ENCODE results near the gene NOTCH1. TPM values are rescaled to one million over a fixed set of nuclear protein-coding genes. Genes with fewer than 3 reads are reported as not detected.

The NOTCH1 gene
- total RNA-seq, 3 donors from 2014 or later = 12.6 to 33.8 (median 21.1) TPM

DNA sequence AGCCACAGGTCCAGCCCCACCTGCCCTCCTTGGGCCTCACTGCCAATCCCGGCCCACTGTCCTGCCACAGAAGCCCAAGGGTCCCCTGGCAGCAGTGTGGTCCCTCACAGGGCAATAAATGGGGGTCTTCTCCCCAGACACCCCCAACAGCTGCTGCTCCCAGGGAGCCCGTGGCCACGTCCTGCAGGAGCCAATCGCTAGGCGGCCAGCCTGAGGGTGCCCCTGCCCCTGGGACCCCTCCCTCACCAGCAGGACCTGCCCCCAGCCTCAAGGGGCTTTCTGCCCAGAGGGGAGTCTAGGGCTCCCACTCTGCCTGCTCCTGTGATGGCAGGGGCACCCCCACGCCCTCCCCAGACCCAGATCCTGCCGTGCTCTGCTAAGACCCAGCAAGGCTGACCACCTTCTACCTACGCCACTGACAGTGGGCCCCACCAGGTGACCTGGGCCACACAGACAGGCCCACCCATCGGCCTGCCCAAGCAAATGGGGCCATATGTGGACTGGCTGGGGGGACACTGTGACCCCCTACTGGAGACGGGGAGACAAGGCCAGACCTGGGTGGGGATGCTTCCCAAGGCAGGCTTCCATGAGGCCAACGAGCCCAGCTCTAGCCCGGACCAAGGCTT lies 17.0 kb downstream of the NOTCH1 start:
- H3K27ac ChIP-seq = peak overlapping the region in 1 of 2 donors; percentile 43
- no peaks in the 10 kb centered on the region for H3K9me3 ChIP-seq
- intact Hi-C loops (cut with DNase I; ENCODE audit: low total_unique reads) = loop anchor here (1.0 kb wide), 1 partner anchor 43 kb away; no protein-coding TSS in a partner anchor
- no peaks in the 10 kb centered on the region for H3K36me3 ChIP-seq
- no peak for DNase-seq (ENCODE audit: low spot score in 2 of 2)
- TF ChIP-seq POLR2AphosphoS5 (IDR thresholded peaks at IDR 0.05) (no peak), POLR2A (IDR thresholded peaks at IDR 0.05) (no peak)
- TF ChIP-seq, protein P1, sequence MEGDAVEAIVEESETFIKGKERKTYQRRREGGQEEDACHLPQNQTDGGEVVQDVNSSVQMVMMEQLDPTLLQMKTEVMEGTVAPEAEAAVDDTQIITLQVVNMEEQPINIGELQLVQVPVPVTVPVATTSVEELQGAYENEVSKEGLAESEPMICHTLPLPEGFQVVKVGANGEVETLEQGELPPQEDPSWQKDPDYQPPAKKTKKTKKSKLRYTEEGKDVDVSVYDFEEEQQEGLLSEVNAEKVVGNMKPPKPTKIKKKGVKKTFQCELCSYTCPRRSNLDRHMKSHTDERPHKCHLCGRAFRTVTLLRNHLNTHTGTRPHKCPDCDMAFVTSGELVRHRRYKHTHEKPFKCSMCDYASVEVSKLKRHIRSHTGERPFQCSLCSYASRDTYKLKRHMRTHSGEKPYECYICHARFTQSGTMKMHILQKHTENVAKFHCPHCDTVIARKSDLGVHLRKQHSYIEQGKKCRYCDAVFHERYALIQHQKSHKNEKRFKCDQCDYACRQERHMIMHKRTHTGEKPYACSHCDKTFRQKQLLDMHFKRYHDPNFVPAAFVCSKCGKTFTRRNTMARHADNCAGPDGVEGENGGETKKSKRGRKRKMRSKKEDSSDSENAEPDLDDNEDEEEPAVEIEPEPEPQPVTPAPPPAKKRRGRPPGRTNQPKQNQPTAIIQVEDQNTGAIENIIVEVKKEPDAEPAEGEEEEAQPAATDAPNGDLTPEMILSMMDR (IDR thresholded peaks at IDR 0.05) = no peak
- H3K27me3 ChIP-seq = no peaks in the 10 kb centered on the region
- H3K4me3 ChIP-seq = no peak overlapping the region
- no peaks in the 10 kb centered on the region for H3K4me1 ChIP-seq

DNA sequence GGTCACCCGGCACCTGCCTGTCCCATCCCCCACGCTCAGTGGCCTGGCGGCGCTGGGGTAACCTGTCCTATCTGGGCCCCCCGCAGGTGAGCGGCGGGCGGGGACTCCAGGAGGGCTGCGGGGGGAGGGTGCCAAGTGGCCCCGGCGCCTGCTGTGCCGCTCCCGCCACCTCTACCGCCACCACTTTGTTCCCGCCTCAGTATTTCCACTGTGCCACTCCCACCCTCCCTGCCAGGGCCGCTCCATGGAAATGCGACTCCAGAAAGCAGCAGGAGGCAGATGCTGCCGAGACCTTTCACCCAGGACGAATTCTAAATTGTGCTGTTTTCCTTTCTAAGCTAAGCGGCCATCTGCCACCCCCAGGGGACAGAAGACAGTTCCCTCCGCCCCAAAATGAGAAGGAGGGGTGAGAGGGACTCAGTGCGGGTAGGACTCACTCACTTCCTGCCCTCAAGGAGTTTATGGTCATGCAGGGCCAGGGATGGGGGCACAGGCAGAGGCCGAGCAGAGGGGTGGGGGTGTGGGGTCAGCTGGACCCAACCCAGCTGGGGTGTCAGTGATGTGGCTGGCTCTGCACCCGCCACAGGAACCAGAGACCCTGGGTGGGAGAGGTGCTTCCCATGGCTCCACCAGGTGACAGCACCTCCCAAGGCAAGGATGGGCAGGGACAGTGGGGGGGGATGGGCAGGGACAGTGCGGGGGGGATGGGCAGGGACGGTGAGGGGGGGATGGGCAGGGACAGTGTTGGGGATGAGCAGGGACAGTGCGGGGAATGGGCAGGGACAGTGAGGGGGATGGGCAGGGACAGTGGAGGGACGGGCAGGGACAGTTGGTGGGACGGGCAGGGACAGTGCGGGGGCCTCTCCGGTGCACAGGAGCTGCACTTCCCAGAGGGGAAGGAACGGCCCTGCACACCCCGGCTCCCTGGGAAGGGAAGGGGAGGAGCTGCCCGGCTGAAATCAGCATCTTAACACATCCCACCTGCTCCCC lies 17.8 kb downstream of the NOTCH1 start:
- H3K4me1 ChIP-seq = no peaks in the 10 kb centered on the region
- no peak overlapping the region for H3K4me3 ChIP-seq
- H3K27me3 ChIP-seq = no peaks in the 10 kb centered on the region
- DNase-seq (ENCODE audit: low spot score in 2 of 2) = no peak
- H3K9me3 ChIP-seq = no peaks in the 10 kb centered on the region
- no peaks in the 10 kb centered on the region for H3K36me3 ChIP-seq
- TF ChIP-seq POLR2A (IDR thresholded peaks at IDR 0.05) (no peak), POLR2AphosphoS5 (IDR thresholded peaks at IDR 0.05) (no peak)
- TF ChIP-seq, protein P1 (IDR thresholded peaks at IDR 0.05) = no peak
- intact Hi-C loops (cut with DNase I; ENCODE audit: low total_unique reads) = loop anchor here (1.0 kb wide), 1 partner anchor 42 kb away; no protein-coding TSS in a partner anchor
- peak overlapping the region in 1 of 2 donors; percentile 79 for H3K27ac ChIP-seq

DNA sequence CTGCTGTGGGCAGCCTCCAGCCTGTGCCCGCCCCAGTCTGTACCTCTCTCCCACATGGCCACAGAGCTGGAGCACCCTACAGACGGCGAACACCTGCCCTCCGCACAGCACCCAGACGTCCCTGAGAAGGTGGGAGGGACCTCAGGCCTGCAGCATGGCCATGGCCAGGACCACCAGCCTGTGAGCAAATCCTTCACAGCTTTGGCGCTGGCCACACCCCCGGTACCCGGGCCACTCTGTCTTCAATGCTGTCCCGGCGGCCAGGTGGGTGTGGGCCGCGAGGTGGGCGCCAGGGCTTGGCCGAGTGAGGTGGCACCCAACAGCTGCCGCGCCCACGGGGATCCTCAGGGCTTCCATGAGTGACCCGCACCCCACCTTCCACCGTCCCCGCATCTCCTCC lies 18.7 kb downstream of the NOTCH1 start:
- H3K36me3 ChIP-seq = no peaks in the 10 kb centered on the region
- H3K27me3 ChIP-seq = no peaks in the 10 kb centered on the region
- DNase-seq (ENCODE audit: low spot score in 2 of 2) = no peak
- H3K9me3 ChIP-seq = no peaks in the 10 kb centered on the region
- intact Hi-C loops (cut with DNase I; ENCODE audit: low total_unique reads) = no loop called here
- peak overlapping the region in 1 of 3 donors; percentile 5 for H3K4me3 ChIP-seq
- no peak for TF ChIP-seq POLR2A (IDR thresholded peaks at IDR 0.05)
- no peak for TF ChIP-seq POLR2AphosphoS5 (IDR thresholded peaks at IDR 0.05)
- TF ChIP-seq, protein P1 (IDR thresholded peaks at IDR 0.05) = no peak
- H3K4me1 ChIP-seq = no peaks in the 10 kb centered on the region
- peak overlapping the region; percentile 40 to 79 for H3K27ac ChIP-seq

DNA sequence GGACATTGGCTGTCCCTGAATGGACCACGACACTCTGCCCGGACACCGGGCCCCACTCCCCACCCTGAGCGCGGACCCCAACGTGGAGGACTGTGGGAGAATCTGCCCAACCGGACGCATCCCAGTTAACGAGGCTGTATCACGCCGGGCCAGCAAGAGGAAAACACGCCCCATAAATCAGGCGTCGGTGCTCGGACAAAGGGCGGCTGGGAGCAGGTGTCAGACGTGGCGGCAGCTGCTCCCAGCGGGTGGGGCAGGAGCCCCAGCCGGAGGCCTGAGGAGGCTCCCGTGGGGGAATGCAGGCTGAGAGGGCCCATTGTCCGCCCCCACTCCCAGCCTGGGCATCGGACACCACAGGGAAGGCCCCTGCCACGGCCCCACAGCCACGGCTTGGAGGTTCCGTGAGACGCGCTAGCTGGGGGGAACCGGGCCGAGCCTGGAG lies 19.2 kb downstream of the NOTCH1 start:
- peak overlapping the region in 1 of 3 donors; percentile 15 for H3K4me3 ChIP-seq
- DNase-seq (ENCODE audit: low spot score in 2 of 2) = no peak
- H3K4me1 ChIP-seq = no peaks in the 10 kb centered on the region

DNA sequence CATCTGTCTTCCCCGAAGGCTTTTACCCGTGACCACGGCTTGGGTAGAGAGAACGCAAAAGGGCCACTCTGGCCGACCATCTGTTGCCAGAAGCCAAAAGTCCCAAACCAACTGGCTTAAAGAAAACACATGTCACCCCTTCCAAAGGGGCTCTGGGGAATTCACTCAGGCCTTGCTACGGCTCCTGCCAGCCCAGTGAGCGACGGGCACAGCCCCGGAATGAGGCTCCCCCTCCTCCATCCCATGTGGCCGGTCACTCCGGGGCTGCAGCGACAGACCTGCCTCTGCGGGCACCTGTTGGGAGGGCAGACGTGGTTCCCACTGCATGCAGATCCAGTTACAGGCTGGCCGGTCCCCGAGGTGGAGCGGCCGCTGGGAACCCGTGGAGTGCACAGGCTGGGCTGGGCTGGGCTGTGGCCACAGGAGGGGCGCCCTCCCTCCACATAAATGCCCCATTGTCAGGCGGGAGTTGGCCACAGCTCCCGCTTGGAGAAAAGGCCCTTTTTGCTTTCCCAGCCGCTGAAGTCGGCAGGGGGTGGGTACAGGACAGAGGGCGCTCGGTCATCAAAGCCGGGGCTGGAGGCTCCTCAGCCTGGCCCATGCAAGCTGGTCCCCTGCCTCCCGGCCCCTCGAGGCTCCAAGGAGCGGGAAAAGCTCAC lies 19.9 kb downstream of the NOTCH1 start:
- no peak for DNase-seq (ENCODE audit: low spot score in 2 of 2)
- intact Hi-C loops (cut with DNase I; ENCODE audit: low total_unique reads) = no loop called here
- Histone ChIP-seq H3K9me3 (no peaks in the 10 kb centered on the region), H3K36me3 (no peaks in the 10 kb centered on the region), H3K4me3 (peak overlapping the region in 1 of 3 donors; percentile 15), H3K27me3 (no peaks in the 10 kb centered on the region), H3K27ac (peak overlapping the region; percentile 40 to 79), H3K4me1 (no peaks in the 10 kb centered on the region)
- TF ChIP-seq, protein P1 (IDR thresholded peaks at IDR 0.05) = no peak
- TF ChIP-seq POLR2A (IDR thresholded peaks at IDR 0.05) (no peak), POLR2AphosphoS5 (IDR thresholded peaks at IDR 0.05) (no peak)

More for the DNA sequence above, 19.2 kb downstream of the NOTCH1 start:
- Histone ChIP-seq H3K27ac (peak overlapping the region; percentile 40 to 79), H3K36me3 (no peaks in the 10 kb centered on the region), H3K9me3 (no peaks in the 10 kb centered on the region), H3K27me3 (no peaks in the 10 kb centered on the region)
- intact Hi-C loops (cut with DNase I; ENCODE audit: low total_unique reads) = no loop called here
- no peak for TF ChIP-seq POLR2AphosphoS5 (IDR thresholded peaks at IDR 0.05)
- TF ChIP-seq POLR2A (IDR thresholded peaks at IDR 0.05) = no peak
